SH-SY5Y (cell line): Measurements from ENCODE around the gene ALDH2.

ENCODE experiments used
- GATA2 ChIP-seq: IDR thresholded peaks from 2 replicates; pipeline ENCODE4 v1.6.1; 2011; ENCODE audit warnings: mild to moderate bottlenecking, low read depth, low read length
- GATA3 ChIP-seq: IDR thresholded peaks from 2 replicates; pipeline ENCODE4 v1.6.1; 2011; ENCODE audit warnings: low read depth, mild to moderate bottlenecking, low read length, moderate library complexity

DNA sequence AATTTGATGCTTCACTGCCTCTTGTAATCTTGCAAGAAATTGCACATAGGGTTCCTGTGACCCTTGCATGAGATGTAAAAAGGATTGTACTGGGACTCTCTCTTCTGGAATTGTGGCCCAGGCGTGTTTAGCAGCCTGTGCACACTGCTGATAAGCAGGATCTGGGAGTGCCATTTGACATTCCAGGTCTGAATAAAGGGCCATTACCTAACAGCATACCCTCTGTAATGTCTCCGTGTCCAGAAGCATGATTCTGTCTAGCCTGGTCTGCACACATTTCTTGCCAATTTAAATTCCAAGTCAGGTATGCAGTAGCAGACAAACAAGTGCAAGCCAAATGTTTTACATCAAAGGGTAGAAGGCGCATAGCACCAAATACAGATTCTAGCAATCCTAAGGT, 57.2 kb downstream of the ALDH2 start:
- TF ChIP-seq GATA2, result no peak
- TF ChIP-seq GATA3, result no peak
